ENCODE data around the gene ITPR2.
"Not testable (repeated sequence)": the region's sequence is repeated elsewhere in the genome, so short reads cannot be mapped to it uniquely, and the experiment has no call there.

ITPR2 gene

DNA sequence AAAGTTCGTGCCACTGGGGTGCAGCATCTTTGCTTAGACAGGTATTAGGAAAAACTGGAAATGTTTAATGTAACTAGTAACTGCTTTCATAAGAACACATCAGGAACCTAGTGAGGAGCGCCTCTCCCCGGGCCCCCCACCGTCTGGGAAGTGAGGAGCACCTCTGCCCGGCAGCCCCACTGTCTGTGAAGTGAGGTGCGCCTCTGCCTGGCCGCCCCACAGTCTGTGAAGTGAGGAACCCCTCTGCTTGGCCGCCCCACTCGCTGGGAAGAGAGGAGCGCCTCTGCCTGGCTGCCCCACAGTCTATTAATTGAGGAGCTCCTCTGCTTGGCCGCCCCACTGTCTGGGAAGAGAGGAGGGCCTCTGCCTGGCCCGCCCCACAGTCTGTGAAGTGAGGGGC lies 224.7 kb downstream of the ITPR2 start:
- no peak for ATAC-seq (ENCODE audit: low read depth)
- TF ChIP-seq, protein P1, sequence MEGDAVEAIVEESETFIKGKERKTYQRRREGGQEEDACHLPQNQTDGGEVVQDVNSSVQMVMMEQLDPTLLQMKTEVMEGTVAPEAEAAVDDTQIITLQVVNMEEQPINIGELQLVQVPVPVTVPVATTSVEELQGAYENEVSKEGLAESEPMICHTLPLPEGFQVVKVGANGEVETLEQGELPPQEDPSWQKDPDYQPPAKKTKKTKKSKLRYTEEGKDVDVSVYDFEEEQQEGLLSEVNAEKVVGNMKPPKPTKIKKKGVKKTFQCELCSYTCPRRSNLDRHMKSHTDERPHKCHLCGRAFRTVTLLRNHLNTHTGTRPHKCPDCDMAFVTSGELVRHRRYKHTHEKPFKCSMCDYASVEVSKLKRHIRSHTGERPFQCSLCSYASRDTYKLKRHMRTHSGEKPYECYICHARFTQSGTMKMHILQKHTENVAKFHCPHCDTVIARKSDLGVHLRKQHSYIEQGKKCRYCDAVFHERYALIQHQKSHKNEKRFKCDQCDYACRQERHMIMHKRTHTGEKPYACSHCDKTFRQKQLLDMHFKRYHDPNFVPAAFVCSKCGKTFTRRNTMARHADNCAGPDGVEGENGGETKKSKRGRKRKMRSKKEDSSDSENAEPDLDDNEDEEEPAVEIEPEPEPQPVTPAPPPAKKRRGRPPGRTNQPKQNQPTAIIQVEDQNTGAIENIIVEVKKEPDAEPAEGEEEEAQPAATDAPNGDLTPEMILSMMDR (IDR thresholded peaks at IDR 0.05; ENCODE audit: poor library complexity, severe bottlenecking) = no peak
- Histone ChIP-seq H3K27ac (ENCODE audit: poor library complexity, severe bottlenecking) (no peak overlapping the region), H3K27me3 (ENCODE audit: insufficient read depth, poor library complexity, severe bottlenecking) (no peaks in the 10 kb centered on the region), H3K4me1 (ENCODE audit: insufficient read depth, poor library complexity, severe bottlenecking) (no peaks in the 10 kb centered on the region), H3K4me3 (ENCODE audit: severe bottlenecking) (no peak overlapping the region), H3K36me3 (ENCODE audit: low read depth) (no peaks in the 10 kb centered on the region), H3K9me3 (ENCODE audit: severe bottlenecking) (no peaks in the 10 kb centered on the region)
- DNase-seq (ENCODE audit: low spot score) = no peak

DNA sequence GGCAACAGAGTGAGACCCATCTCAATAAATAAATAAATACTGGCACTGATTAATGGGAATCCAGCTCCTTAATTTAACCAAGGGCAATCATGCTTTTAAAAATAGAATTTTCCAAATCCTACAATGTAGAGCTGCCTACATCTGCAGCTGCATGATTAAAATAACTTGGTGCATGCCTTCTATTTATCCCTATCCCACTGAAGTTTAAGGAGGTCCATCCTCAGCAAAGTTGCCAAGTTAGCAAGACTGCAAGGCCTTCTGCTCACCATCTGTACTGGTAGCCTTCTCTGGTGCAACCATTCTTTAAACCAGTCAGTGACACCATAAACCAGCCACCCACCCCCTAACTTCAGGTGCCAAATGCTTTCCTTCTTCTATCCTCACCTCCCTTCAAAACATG lies 226.1 kb downstream of the ITPR2 start:
- ATAC-seq (ENCODE audit: low read depth) = no peak
- no peak for DNase-seq (ENCODE audit: low spot score)
- TF ChIP-seq, protein P1 (IDR thresholded peaks at IDR 0.05; ENCODE audit: poor library complexity, severe bottlenecking) = no peak
- Histone ChIP-seq H3K4me3 (ENCODE audit: severe bottlenecking) (no peak overlapping the region), H3K36me3 (ENCODE audit: low read depth) (no peaks in the 10 kb centered on the region), H3K27me3 (ENCODE audit: insufficient read depth, poor library complexity, severe bottlenecking) (no peaks in the 10 kb centered on the region), H3K9me3 (ENCODE audit: severe bottlenecking) (no peaks in the 10 kb centered on the region), H3K4me1 (ENCODE audit: insufficient read depth, poor library complexity, severe bottlenecking) (no peaks in the 10 kb centered on the region), H3K27ac (ENCODE audit: poor library complexity, severe bottlenecking) (no peak overlapping the region)

DNA sequence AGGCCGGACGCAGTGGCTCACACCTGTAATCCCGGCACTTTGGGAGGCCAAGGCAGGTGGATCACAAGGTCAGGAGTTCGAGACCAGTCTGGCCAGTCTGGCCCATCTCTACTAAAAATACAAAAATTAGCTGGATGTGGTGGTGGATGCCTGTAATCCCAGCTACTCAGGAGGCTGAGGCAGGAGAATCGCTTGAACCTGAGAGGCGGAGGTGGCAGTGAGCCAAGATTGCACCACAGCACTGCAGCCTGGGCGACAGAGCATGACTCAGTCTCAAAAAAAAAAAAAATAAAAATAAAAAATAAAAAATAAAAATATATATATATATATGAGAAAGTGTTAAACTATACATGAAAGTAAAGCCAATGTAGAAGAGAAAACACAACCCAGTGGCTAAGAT lies 228.2 kb downstream of the ITPR2 start:
- not testable (repeated sequence) for H3K4me3 ChIP-seq (ENCODE audit: severe bottlenecking); H3K27ac ChIP-seq (ENCODE audit: poor library complexity, severe bottlenecking); DNase-seq (ENCODE audit: low spot score); H3K27me3 ChIP-seq (ENCODE audit: insufficient read depth, poor library complexity, severe bottlenecking); H3K36me3 ChIP-seq (ENCODE audit: low read depth); H3K4me1 ChIP-seq (ENCODE audit: insufficient read depth, poor library complexity, severe bottlenecking); ATAC-seq (ENCODE audit: low read depth); H3K9me3 ChIP-seq (ENCODE audit: severe bottlenecking)

GRCh38 chr12:26599096-26599695 lies 233.8 kb downstream of the ITPR2 start:
- Histone ChIP-seq H3K4me1 (ENCODE audit: insufficient read depth, poor library complexity, severe bottlenecking) (no peaks in the 10 kb centered on the region), H3K9me3 (ENCODE audit: severe bottlenecking) (no peaks in the 10 kb centered on the region), H3K27me3 (ENCODE audit: insufficient read depth, poor library complexity, severe bottlenecking) (no peaks in the 10 kb centered on the region), H3K4me3 (ENCODE audit: severe bottlenecking) (no peak overlapping the region), H3K36me3 (ENCODE audit: low read depth) (no peaks in the 10 kb centered on the region), H3K27ac (ENCODE audit: poor library complexity, severe bottlenecking) (no peak overlapping the region)
- no peak for DNase-seq (ENCODE audit: low spot score)
- TF ChIP-seq, protein P1 (IDR thresholded peaks at IDR 0.05; ENCODE audit: poor library complexity, severe bottlenecking) = no peak
- no peak for ATAC-seq (ENCODE audit: low read depth)

DNA sequence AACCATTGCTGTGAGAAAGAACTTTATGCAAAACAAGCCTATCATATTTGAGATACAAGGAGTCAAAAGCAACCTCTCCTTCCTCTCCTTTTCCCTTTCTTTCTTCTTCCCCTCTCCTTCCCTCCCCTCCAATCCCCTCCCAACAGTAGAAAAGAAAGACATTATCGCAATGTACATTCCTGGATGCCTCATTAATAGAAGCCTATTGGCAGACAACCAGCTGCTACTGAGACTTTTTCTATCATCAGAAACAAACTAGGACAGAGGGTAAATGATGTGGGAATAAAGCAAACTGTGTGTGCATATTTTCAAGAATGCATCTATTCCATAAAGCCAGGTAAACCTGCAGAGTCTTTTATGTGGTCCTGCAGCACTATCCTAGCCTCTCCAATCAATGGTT lies 237.2 kb downstream of the ITPR2 start:
- no peak overlapping the region for H3K27ac ChIP-seq (ENCODE audit: poor library complexity, severe bottlenecking)
- no peaks in the 10 kb centered on the region for H3K9me3 ChIP-seq (ENCODE audit: severe bottlenecking)
- H3K4me3 ChIP-seq (ENCODE audit: severe bottlenecking) = no peak overlapping the region
- H3K27me3 ChIP-seq (ENCODE audit: insufficient read depth, poor library complexity, severe bottlenecking) = no peaks in the 10 kb centered on the region
- ATAC-seq (ENCODE audit: low read depth) = no peak
- TF ChIP-seq, protein P1 (IDR thresholded peaks at IDR 0.05; ENCODE audit: poor library complexity, severe bottlenecking) = no peak
- H3K4me1 ChIP-seq (ENCODE audit: insufficient read depth, poor library complexity, severe bottlenecking) = no peaks in the 10 kb centered on the region
- H3K36me3 ChIP-seq (ENCODE audit: low read depth) = no peaks in the 10 kb centered on the region
- DNase-seq (ENCODE audit: low spot score) = no peak
